A375 (cell line): ENCODE data around the gene LIX1L. TPM values are rescaled to one million over a fixed set of nuclear protein-coding genes. Genes with fewer than 3 reads are reported as not detected.

Experiments used
- total RNA-seq: library from RNA; depleted of rRNA; stranded (reverse); fragments of >200 nt; shearing (Covaris generic); gene quantifications from 2 replicates; pipeline ENCODE4 v1.2.3, GENCODE V29; 2014; rRNA removed

Gene LIX1L
- 21.2 and 25.6 TPM in 2 replicates for total RNA-seq

GRCh38 chr1:145957443-145958319 lies at the start of gene LIX1L:
Gene LIX1L, minus strand, starts transcription at chr1:145958017. Its CDS starts 90 bp downstream, at chr1:145957927.

GRCh38 chr1:145996433-145997015 lies 38.7 kb upstream of the LIX1L start, which contains the start of gene TXNIP:
Gene TXNIP, minus strand, starts transcription at chr1:145996579. Its CDS starts 313 bp downstream, at chr1:145996266.

GRCh38 chr1:145964328-145965118 lies 6.7 kb upstream of the LIX1L start, which contains the start of the genes ANKRD34A and POLR3GL:
Gene ANKRD34A, minus strand, starts transcription at chr1:145964575. Its CDS starts 2,816 bp downstream, at chr1:145961759.
Gene POLR3GL, plus strand, starts transcription at chr1:145964690. Its CDS starts 10,176 bp downstream, at chr1:145974866.

GRCh38 chr1:145927063-145927886 lies 30.5 kb downstream of the LIX1L start, which contains the start of gene RBM8A:
Gene RBM8A, minus strand, starts transcription at chr1:145927484. Its CDS starts 58 bp downstream, at chr1:145927426.

GRCh38 chr1:145918144-145918991 lies 39.4 kb downstream of the LIX1L start, which contains the start of gene PEX11B:
Gene PEX11B, minus strand, starts transcription at chr1:145918717. Its CDS starts 29 bp downstream, at chr1:145918688.

GRCh38 chr1:145885738-145886287 lies 72.0 kb downstream of the LIX1L start, which contains the start of gene ANKRD35:
Gene ANKRD35, minus strand, starts transcription at chr1:145885866. Its CDS starts 108 bp downstream, at chr1:145885758.

Other genes starting within 250 kb of the LIX1L start
- gene CD160, start 238.5 kb downstream of the LIX1L start, total RNA-seq = not detected in 2 replicates
- gene RNF115, start 133.9 kb downstream of the LIX1L start, total RNA-seq = 13.4 and 14.5 TPM in 2 replicates
- gene POLR3C, start 133.8 kb downstream of the LIX1L start, total RNA-seq = 79.1 and 86.5 TPM in 2 replicates
- gene NUDT17, start 112.4 kb downstream of the LIX1L start, total RNA-seq = 11.0 and 12.1 TPM in 2 replicates
- 14.6 and 17.5 TPM in 2 replicates for gene PIAS3, start 98.9 kb downstream of the LIX1L start, total RNA-seq
- gene ANKRD35, start 72.2 kb downstream of the LIX1L start, total RNA-seq = not detected in 2 replicates
- gene ITGA10, start 48.0 kb downstream of the LIX1L start, total RNA-seq = 10.7 and 13.1 TPM in 2 replicates
- 19.3 and 21.5 TPM in 2 replicates for gene PEX11B, start 39.3 kb downstream of the LIX1L start, total RNA-seq
- 484 and 545 TPM in 2 replicates for gene RBM8A, start 30.5 kb downstream of the LIX1L start, total RNA-seq
- gene ANKRD34A, start 6.6 kb upstream of the LIX1L start, total RNA-seq = 2.0 and 2.5 TPM in 2 replicates
- gene POLR3GL, start 6.7 kb upstream of the LIX1L start, total RNA-seq = 19.6 and 22.0 TPM in 2 replicates
- gene TXNIP, start 38.6 kb upstream of the LIX1L start, total RNA-seq = 36.2 and 41.8 TPM in 2 replicates
- not detected in 2 replicates for gene HJV, start 63.7 kb upstream of the LIX1L start, total RNA-seq
- 1.4 and 1.5 TPM in 2 replicates for gene NBPF10, start 186.8 kb upstream of the LIX1L start, total RNA-seq